ENCODE data around the gene ELOVL7.
"Not testable (repeated sequence)": the region's sequence is repeated elsewhere in the genome, so short reads cannot be mapped to it uniquely, and the experiment has no call there.

- not testable (repeated sequence) for TF ChIP-seq SUPT20H (IDR thresholded peaks at IDR 0.05; ENCODE audit: borderline replicate concordance, control insufficient read depth, low read depth, low read length); SMC3 (IDR thresholded peaks at IDR 0.05; ENCODE audit: borderline replicate concordance, low read length); YY1 (IDR thresholded peaks at IDR 0.05; ENCODE audit: low read depth, low read length); RELA (IDR thresholded peaks at IDR 0.05; ENCODE audit: borderline replicate concordance, partially characterized antibody); PAX5 (IDR thresholded peaks at IDR 0.05; ENCODE audit: borderline replicate concordance, low read depth, low read length)
- TF ChIP-seq, protein P1, sequence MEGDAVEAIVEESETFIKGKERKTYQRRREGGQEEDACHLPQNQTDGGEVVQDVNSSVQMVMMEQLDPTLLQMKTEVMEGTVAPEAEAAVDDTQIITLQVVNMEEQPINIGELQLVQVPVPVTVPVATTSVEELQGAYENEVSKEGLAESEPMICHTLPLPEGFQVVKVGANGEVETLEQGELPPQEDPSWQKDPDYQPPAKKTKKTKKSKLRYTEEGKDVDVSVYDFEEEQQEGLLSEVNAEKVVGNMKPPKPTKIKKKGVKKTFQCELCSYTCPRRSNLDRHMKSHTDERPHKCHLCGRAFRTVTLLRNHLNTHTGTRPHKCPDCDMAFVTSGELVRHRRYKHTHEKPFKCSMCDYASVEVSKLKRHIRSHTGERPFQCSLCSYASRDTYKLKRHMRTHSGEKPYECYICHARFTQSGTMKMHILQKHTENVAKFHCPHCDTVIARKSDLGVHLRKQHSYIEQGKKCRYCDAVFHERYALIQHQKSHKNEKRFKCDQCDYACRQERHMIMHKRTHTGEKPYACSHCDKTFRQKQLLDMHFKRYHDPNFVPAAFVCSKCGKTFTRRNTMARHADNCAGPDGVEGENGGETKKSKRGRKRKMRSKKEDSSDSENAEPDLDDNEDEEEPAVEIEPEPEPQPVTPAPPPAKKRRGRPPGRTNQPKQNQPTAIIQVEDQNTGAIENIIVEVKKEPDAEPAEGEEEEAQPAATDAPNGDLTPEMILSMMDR (IDR thresholded peaks at IDR 0.05 in 2 of 3, conservative IDR thresholded peaks at IDR 0.05 in 1 of 3; ENCODE audit: control insufficient read depth in 2 of 3, extremely low read depth in 1 of 3, insufficient read depth in 1 of 3, low read depth in 3 of 3, low read length in 3 of 3): not testable (repeated sequence)
These were observed 16.5 kb upstream of the ELOVL7 start for GRCh38 chr5:60860572-60860971.
